Natural killer cell (primary cell): ENCODE results near the gene GZMB. TPM values are rescaled to one million over a fixed set of nuclear protein-coding genes. Genes with fewer than 3 reads are reported as not detected.

Source experiments
- ATAC-seq, 3 donors: fragments of 150-1000 bp in 2 of 3; fragments of 200-7000 bp in 1 of 3; cut with Tn5 transposase; 1 replicate in 1 of 3; 2 replicates in 2 of 3; pipeline ENCODE4 v1.10.0; 2021; ENCODE audit warnings: mild to moderate bottlenecking in 2 of 3, moderate library complexity in 2 of 3
- DNase-seq, 2 donors: peaks; one replicate each; pipeline versions ENCODE4 v3.0.0 to v3.0.0-alpha.2; 2013 to 2021; ENCODE audit warnings: mixed read lengths in 1 of 2
- H3K27ac ChIP-seq: one replicate; pipeline ENCODE4 v1.5.1; 2013; ENCODE audit warnings: mild to moderate bottlenecking, low read length
- H3K27me3 ChIP-seq: one replicate; pipeline ENCODE4 v1.6.1; 2013; ENCODE audit warnings: low read length; ENCODE audit not compliant: control insufficient read depth, insufficient read depth
- H3K36me3 ChIP-seq: one replicate; pipeline ENCODE4 v1.6.1; 2013; ENCODE audit warnings: low read length; ENCODE audit not compliant: control insufficient read depth, insufficient read depth
- H3K4me1 ChIP-seq: one replicate; pipeline ENCODE4 v1.6.1; 2013; ENCODE audit warnings: low read length; ENCODE audit not compliant: control insufficient read depth, insufficient read depth
- H3K4me3 ChIP-seq: one replicate; pipeline ENCODE4 v1.5.1; 2013; ENCODE audit warnings: low read length
- H3K9me3 ChIP-seq: one replicate; pipeline ENCODE4 v1.6.1; 2013; ENCODE audit warnings: low read length; ENCODE audit not compliant: control insufficient read depth, insufficient read depth
- H3K27ac Mint-ChIP-seq, 2 donors: one replicate each; pipeline ENCODE4 v1.8.0; 2022; ENCODE audit warnings: mild to moderate bottlenecking in 2 of 2, mixed read lengths in 2 of 2, moderate library complexity in 1 of 2
- H3K27me3 Mint-ChIP-seq, 2 donors: one replicate each; pipeline ENCODE4 v1.8.0; 2022; ENCODE audit warnings: low read depth in 2 of 2, mixed read lengths in 2 of 2
- H3K36me3 Mint-ChIP-seq: one replicate; pipeline ENCODE4 v1.8.0; 2022; ENCODE audit warnings: mixed read lengths
- H3K4me1 Mint-ChIP-seq, 2 donors: one replicate each; pipeline ENCODE4 v1.8.0; 2022; ENCODE audit warnings: mixed read lengths in 2 of 2
- H3K4me3 Mint-ChIP-seq: one replicate; pipeline ENCODE4 v1.8.0; 2022; ENCODE audit warnings: mild to moderate bottlenecking, moderate library complexity, mixed read lengths
- H3K9me3 Mint-ChIP-seq, 2 donors: one replicate each; pipeline ENCODE4 v1.8.0; 2022; ENCODE audit warnings: mixed read lengths in 2 of 2
- CTCF ChIP-seq: fragments of 200-600 bp; IDR thresholded peaks from one replicate; pipeline ENCODE4 v1.8.0; 2022; ENCODE audit warnings: antibody characterized with exemption
- WGBS: methylation state at CpG from one replicate; pipeline ENCODE4 v1.1.7; 2013; ENCODE audit warnings: missing lambda C conversion rate; ENCODE audit not compliant: insufficient coverage; 5-methylcytosine and 5-hydroxymethylcytosine counted together
- intact Hi-C: fragments of 100-400 bp; cut with micrococcal nuclease; formaldehyde crosslinking; loops from one replicate; pipeline ENCODE4 v1.14.2; 2022
- total RNA-seq, 4 donors: library from RNA; stranded (reverse); fragments of 120-200 nt in 1 of 4; gene quantifications; one replicate each; pipeline versions ENCODE4 v1.2.3 to v1.2.4, GENCODE V29; 2013 to 2022

GZMB gene
- total RNA-seq, 3 donors from 2014 or later (not counting 1 experiment from before 2014, with no cell fraction given), result 1,176 to 1,565 (median 1,384) TPM

GRCh38 chr14:24632336-24632735, 1.7 kb downstream of the GZMB start:
- no peaks in the 10 kb centered on the region for H3K27me3 Mint-ChIP-seq
- H3K27ac Mint-ChIP-seq, result peak overlapping the region; percentile 99
- no peak for TF ChIP-seq CTCF
- Histone ChIP-seq H3K4me3 (peak overlapping the region; percentile 72), H3K27ac (peak overlapping the region; percentile 99), H3K36me3 (peaks cover 33% of the 10 kb centered on the region), H3K9me3 (no peaks in the 10 kb centered on the region), H3K4me1 (peaks cover 70% of the 10 kb centered on the region), H3K27me3 (no peaks in the 10 kb centered on the region)
- H3K9me3 Mint-ChIP-seq, result no peaks in the 10 kb centered on the region
- ATAC-seq (peak in 1 of 3 donors; percentile 14), DNase-seq (no peak)
- intact Hi-C loops, result loop anchor here (5.0 kb wide), 1 partner anchor 190 kb away; the partner anchor contains the start of gene SDR39U1
- 52% methylated on average over 4 of the region's 4 CpGs for WGBS
- H3K4me3 Mint-ChIP-seq, result peak overlapping the region; percentile 94
- H3K4me1 Mint-ChIP-seq, result peaks cover 74 to 77% of the 10 kb centered on the region in 2 donors
- H3K36me3 Mint-ChIP-seq, result peaks cover 25% of the 10 kb centered on the region

GRCh38 chr14:24631749-24632335, 2.1 kb downstream of the GZMB start:
- DNase-seq (peak in 1 of 2 donors; percentile 58), ATAC-seq (peak; percentile 37 to 61 (median 41))
- no peaks in the 10 kb centered on the region for H3K27me3 Mint-ChIP-seq
- Histone ChIP-seq H3K36me3 (peaks cover 33% of the 10 kb centered on the region), H3K9me3 (no peaks in the 10 kb centered on the region), H3K4me1 (peaks cover 75% of the 10 kb centered on the region), H3K4me3 (peak overlapping the region; percentile 72), H3K27ac (peak overlapping the region; percentile 99), H3K27me3 (no peaks in the 10 kb centered on the region)
- intact Hi-C loops, result loop anchor here (5.0 kb wide), 1 partner anchor 190 kb away; the partner anchor contains the start of gene SDR39U1
- no peaks in the 10 kb centered on the region for H3K9me3 Mint-ChIP-seq
- H3K4me1 Mint-ChIP-seq, result peaks cover 79 to 82% of the 10 kb centered on the region in 2 donors
- TF ChIP-seq CTCF, result no peak
- H3K4me3 Mint-ChIP-seq, result peak overlapping the region; percentile 94
- H3K36me3 Mint-ChIP-seq, result peaks cover 25% of the 10 kb centered on the region
- WGBS, result 57% methylated on average over 11 of the region's 11 CpGs
- H3K27ac Mint-ChIP-seq, result peak overlapping the region; percentile 99

GRCh38 chr14:24630872-24631477, 3.0 kb downstream of the GZMB start:
- no peak for DNase-seq
- no peaks in the 10 kb centered on the region for H3K9me3 ChIP-seq
- peak overlapping the region; percentile 94 for H3K4me3 Mint-ChIP-seq
- H3K9me3 Mint-ChIP-seq, result no peaks in the 10 kb centered on the region
- H3K4me1 Mint-ChIP-seq, result peaks cover 86 to 89% of the 10 kb centered on the region in 2 donors
- 76% methylated on average over 9 of the region's 10 CpGs for WGBS
- peaks cover 79% of the 10 kb centered on the region for H3K4me1 ChIP-seq
- H3K36me3 Mint-ChIP-seq, result peaks cover 25% of the 10 kb centered on the region
- H3K27ac ChIP-seq, result peak overlapping the region; percentile 99
- no peak for TF ChIP-seq CTCF
- intact Hi-C loops, result loop anchor here (5.0 kb wide), 1 partner anchor 189 kb away; the partner anchor contains the start of gene SDR39U1
- H3K27ac Mint-ChIP-seq, result peak overlapping the region; percentile 99
- no peak for ATAC-seq
- peak overlapping the region; percentile 72 for H3K4me3 ChIP-seq
- H3K27me3 Mint-ChIP-seq, result no peaks in the 10 kb centered on the region
- H3K36me3 ChIP-seq, result peaks cover 33% of the 10 kb centered on the region
- no peaks in the 10 kb centered on the region for H3K27me3 ChIP-seq
